Osteoblast (primary cell): Measurements from ENCODE around the gene CYS1. TPM values are rescaled to one million over a fixed set of nuclear protein-coding genes. Genes with fewer than 3 reads are reported as not detected.

Experiments used
- DNase-seq: peaks from one replicate; pipeline ENCODE4 v3.0.0; 2011; ENCODE audit warnings: low spot score, mixed read lengths; ENCODE audit not compliant: insufficient read length; ENCODE audit errors: missing footprints
- H2AFZ ChIP-seq: 2 replicates; pipeline ENCODE4 v1.6.0; 2011; ENCODE audit warnings: mild to moderate bottlenecking, low read length
- H3K27ac ChIP-seq: 2 replicates; pipeline ENCODE4 v1.5.1; 2011; ENCODE audit warnings: mild to moderate bottlenecking, low read depth, low read length, moderate library complexity
- H3K27me3 ChIP-seq: 2 replicates; pipeline ENCODE4 v1.6.0; 2012; ENCODE audit warnings: mild to moderate bottlenecking, control low read depth, inconsistent platforms, low read length, moderate library complexity; ENCODE audit not compliant: insufficient read depth
- H3K36me3 ChIP-seq: 2 replicates; pipeline ENCODE4 v1.5.1; 2011; ENCODE audit warnings: mild to moderate bottlenecking, low read length, control low read depth, moderate library complexity; ENCODE audit not compliant: insufficient read depth
- H3K4me1 ChIP-seq: 2 replicates; pipeline ENCODE4 v1.5.1; 2011; ENCODE audit warnings: mild to moderate bottlenecking, low read length, control low read depth, moderate library complexity; ENCODE audit not compliant: insufficient read depth
- H3K4me2 ChIP-seq: 2 replicates; pipeline ENCODE4 v1.6.0; 2011; ENCODE audit warnings: mild to moderate bottlenecking, low read length; ENCODE audit not compliant: insufficient read depth
- H3K4me3 ChIP-seq: fragments of 200-600 bp; sonication (generic); 3 replicates; pipeline ENCODE4 v1.5.1; 2012; ENCODE audit warnings: mild to moderate bottlenecking, low read length, inconsistent platforms; ENCODE audit not compliant: insufficient read depth
- H3K79me2 ChIP-seq: 2 replicates; pipeline ENCODE4 v1.6.0; 2012; ENCODE audit warnings: mild to moderate bottlenecking, low read length, control low read depth, inconsistent platforms; ENCODE audit not compliant: insufficient read depth
- H3K9me3 ChIP-seq: 2 replicates; pipeline ENCODE4 v1.5.1; 2011; ENCODE audit warnings: low read depth, low read length, control low read depth
- H4K20me1 ChIP-seq: 2 replicates; pipeline ENCODE4 v1.6.0; 2012; ENCODE audit warnings: mild to moderate bottlenecking, low read length, control low read depth; ENCODE audit not compliant: insufficient read depth
- total RNA-seq: library from RNA; depleted of rRNA; stranded (reverse); fragments of >200 nt; gene quantifications from 2 replicates; pipeline ENCODE4 v1.2.3, GENCODE V29; 2012
- TF ChIP-seq, protein P1 (sequence below): IDR thresholded peaks from 2 replicates; pipeline ENCODE4 v1.5.1; 2011; ENCODE audit warnings: mild to moderate bottlenecking, low read depth, low read length, moderate library complexity; ENCODE audit errors: extremely low read depth

The CYS1 gene
- total RNA-seq, 1 donor: 0.36 TPM

DNA sequence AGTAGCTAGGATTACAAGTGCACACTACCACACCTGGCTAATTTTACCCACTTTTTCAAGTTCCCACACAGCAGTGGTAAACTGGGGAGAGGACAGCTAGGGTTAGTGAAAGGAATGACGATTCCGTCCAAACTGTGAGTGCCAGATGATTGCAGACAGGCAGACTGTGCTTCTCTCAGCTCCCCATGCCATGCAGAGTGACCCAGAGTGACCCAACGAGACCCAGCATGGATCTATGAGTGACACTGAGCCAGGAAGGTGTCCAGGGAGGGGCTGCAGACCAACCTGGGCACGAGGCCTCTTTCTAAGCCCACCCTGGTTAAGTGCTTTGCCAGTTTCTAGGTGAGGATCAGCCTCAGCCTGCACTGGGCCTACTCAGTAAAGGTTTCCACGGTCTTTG lies 44.6 kb downstream of the CYS1 start:
- Histone ChIP-seq H3K4me3 (no peak overlapping the region), H3K79me2 (no peaks in the 10 kb centered on the region), H3K4me2 (no peak overlapping the region), H4K20me1 (no peaks in the 10 kb centered on the region), H3K36me3 (no peaks in the 10 kb centered on the region), H2AFZ (peak overlapping the region; percentile 56), H3K27me3 (no peaks in the 10 kb centered on the region), H3K27ac (peak overlapping the region; percentile 37), H3K4me1 (peaks cover 37% of the 10 kb centered on the region), H3K9me3 (no peaks in the 10 kb centered on the region)
- TF ChIP-seq, protein P1, sequence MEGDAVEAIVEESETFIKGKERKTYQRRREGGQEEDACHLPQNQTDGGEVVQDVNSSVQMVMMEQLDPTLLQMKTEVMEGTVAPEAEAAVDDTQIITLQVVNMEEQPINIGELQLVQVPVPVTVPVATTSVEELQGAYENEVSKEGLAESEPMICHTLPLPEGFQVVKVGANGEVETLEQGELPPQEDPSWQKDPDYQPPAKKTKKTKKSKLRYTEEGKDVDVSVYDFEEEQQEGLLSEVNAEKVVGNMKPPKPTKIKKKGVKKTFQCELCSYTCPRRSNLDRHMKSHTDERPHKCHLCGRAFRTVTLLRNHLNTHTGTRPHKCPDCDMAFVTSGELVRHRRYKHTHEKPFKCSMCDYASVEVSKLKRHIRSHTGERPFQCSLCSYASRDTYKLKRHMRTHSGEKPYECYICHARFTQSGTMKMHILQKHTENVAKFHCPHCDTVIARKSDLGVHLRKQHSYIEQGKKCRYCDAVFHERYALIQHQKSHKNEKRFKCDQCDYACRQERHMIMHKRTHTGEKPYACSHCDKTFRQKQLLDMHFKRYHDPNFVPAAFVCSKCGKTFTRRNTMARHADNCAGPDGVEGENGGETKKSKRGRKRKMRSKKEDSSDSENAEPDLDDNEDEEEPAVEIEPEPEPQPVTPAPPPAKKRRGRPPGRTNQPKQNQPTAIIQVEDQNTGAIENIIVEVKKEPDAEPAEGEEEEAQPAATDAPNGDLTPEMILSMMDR: no peak
- DNase-seq: no peak

DNA sequence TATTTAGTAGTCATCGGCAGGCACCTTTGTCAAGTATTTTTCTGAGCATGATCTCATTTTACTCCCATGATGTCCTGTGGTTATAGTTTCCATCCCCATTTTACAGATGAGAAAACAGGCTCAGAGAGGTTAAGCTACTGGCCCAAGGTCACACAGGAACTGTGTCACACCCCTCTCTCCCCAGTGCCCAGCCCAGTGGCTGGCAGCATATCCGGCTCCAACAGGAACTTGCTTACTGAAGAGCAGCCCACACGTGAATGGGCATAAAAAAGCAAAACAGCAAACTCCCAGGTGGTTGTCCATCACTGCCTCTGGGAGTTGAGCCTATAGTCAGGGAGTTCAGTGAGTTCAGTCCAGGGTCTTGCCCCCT lies 45.2 kb downstream of the CYS1 start:
- TF ChIP-seq, protein P1: no peak
- Histone ChIP-seq H3K4me2 (no peak overlapping the region), H3K79me2 (no peaks in the 10 kb centered on the region)

DNA sequence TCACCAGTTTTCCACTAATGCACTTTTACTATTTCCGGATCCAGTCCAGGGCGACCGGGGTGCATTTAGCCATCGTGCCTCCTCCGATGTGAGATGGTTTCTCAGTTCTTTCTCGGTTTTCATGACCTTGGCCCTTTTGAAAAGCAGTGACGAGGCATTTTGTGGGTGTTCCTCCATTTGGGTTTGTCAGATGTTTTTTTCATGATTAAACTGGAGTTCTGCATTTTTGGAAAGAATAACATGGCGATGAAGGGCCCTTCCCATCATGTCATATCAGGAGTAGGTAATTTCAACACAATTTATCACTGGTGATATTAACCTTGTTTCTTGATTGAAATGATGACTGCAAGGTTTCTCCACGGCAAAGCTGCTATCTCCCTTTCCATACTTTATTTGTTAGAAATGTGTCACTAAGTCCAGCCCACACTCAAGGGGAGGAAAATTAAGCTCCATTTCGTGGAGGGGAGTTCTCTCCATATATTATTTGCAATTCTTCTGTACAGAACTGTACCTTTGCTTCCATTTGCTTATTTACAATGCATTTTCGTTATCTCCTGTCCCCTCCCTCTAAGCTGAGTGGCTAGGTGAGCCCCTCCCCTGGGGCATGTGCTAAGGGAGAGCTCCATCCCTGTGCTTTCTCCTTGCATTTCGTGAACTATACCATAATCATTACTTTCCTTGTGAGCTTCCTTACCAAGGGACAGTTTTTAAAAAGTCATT lies 45.7 kb downstream of the CYS1 start:
- no peaks in the 10 kb centered on the region for H3K36me3 ChIP-seq
- no peak overlapping the region for H3K27ac ChIP-seq
- no peaks in the 10 kb centered on the region for H4K20me1 ChIP-seq
- no peak overlapping the region for H3K4me3 ChIP-seq
- DNase-seq: peak; percentile 31
- no peak overlapping the region for H3K4me2 ChIP-seq
- H3K27me3 ChIP-seq: peaks cover 3% of the 10 kb centered on the region
- H3K79me2 ChIP-seq: no peaks in the 10 kb centered on the region
- H2AFZ ChIP-seq: no peak overlapping the region
- TF ChIP-seq, protein P1: no peak
- peaks cover 31% of the 10 kb centered on the region for H3K4me1 ChIP-seq
- H3K9me3 ChIP-seq: no peaks in the 10 kb centered on the region

More for the DNA sequence above, 45.2 kb downstream of the CYS1 start:
- H3K36me3 ChIP-seq: no peaks in the 10 kb centered on the region
- DNase-seq: peak; percentile 67
- no peaks in the 10 kb centered on the region for H4K20me1 ChIP-seq
- H3K4me1 ChIP-seq: peaks cover 36% of the 10 kb centered on the region
- no peak overlapping the region for H3K4me3 ChIP-seq
- H3K27ac ChIP-seq: no peak overlapping the region
- peaks cover 2% of the 10 kb centered on the region for H3K27me3 ChIP-seq
- H3K9me3 ChIP-seq: no peaks in the 10 kb centered on the region
- H2AFZ ChIP-seq: no peak overlapping the region

DNA sequence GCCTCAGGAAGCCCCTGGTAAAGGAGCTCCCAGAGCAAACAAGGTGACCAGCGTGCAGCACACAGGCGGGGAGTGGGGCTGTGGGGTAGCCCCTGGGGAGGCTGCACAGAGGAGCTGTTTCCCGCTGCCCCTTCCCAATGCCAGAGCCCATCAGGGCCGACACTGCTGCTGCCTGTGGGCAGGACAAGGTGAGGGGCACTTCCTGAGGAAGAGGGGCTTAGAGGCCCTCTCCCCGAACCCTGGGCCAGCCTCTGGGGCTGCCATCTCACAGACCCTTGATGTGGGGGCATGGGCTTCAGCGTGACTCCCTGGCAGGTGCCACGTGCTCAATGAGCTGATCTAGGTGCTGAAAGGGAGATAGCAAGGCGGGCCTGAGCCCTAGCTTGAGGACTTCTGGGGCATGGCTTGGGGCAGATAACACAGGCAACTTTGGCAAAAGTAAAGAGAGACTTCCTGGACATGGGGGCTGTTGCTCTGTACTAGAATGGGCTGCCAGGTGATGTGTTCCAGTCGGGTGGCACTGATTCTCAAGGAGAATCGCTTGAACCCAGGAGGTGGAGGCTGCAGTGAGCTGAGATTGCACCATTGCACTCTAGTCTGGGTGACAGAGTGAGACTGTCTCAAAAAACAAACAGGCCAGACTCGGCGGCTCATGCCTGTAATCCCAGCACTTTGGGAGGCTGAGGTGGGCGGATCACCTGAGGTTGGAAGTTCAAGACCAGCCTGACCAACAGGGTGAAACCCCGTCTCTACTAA lies 46.8 kb downstream of the CYS1 start:
- Histone ChIP-seq H3K9me3 (no peaks in the 10 kb centered on the region), H4K20me1 (no peaks in the 10 kb centered on the region), H3K36me3 (no peaks in the 10 kb centered on the region), H3K4me3 (no peak overlapping the region), H3K79me2 (no peaks in the 10 kb centered on the region), H3K4me1 (peaks cover 25% of the 10 kb centered on the region), H3K27ac (no peak overlapping the region), H2AFZ (no peak overlapping the region), H3K27me3 (peaks cover 3% of the 10 kb centered on the region), H3K4me2 (no peak overlapping the region)
- peak; percentile 57 for DNase-seq
- TF ChIP-seq, protein P1: no peak
